Measurements from ENCODE around the gene EYS.
"Not testable (repeated sequence)": the region's sequence is repeated elsewhere in the genome, so short reads cannot be mapped to it uniquely, and the experiment has no call there.

EYS gene

DNA sequence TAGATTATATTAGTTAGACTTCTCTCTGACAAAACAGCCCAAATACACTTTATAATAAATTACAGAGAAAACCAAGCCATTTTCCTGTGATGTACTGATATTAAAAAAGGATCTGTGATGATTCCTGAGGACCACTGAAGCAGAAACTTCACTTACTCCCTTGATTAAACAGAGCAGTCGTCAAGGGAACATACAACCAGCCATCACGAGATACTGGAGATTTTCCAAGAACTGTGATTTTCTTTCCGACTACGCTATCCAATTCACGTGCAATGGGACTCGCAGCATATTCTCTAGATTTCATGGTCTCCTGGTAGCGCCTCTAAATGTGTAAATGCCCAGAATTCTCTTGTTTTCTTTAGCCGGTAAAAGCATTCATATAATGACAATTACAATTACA, 1694.0 kb downstream of the EYS start:
- Mint-ChIP-seq H3K27me3 (no peaks in the 10 kb centered on the region), H3K27ac (no peak overlapping the region), H3K4me1 (no peaks in the 10 kb centered on the region), H3K9me3 (peaks cover 0 to 9% of the 10 kb centered on the region in 2 donors), H3K4me3 (no peak overlapping the region)
- DNase-seq (no peak), ATAC-seq (no peak)

DNA sequence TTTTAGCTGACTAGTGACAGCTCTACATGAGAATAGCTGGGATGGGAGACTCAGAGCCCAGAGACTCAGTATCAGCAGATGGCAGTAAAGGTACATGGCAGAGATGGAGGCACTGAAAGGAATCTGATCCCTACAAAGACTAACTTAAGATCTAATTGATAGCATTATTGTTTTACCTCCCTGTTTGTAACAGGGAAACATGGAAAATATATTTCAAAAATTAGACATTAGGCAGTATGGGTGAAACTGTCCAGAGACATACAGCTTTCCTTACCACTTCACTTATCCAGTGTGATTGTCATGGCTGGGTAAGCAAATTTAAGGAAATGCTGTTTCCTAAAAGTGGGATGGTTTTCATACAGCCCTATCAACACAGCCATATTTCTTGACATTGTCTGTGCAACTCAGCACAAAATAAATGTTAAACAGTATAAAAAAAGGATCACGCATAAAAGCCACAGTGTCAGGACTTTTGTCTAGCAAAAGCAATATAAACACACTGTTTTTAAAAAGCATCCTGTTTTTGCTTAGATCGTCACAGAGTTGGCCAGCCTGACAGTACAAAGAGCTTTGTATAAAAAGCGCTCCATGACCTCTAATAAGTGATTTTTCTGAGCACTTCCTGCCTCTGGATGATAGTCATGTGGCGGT, 1694.5 kb downstream of the EYS start:
- DNase-seq: no peak
- peaks cover 3 to 9% of the 10 kb centered on the region in 2 donors for H3K9me3 Mint-ChIP-seq
- H3K4me3 Mint-ChIP-seq: no peak overlapping the region

DNA sequence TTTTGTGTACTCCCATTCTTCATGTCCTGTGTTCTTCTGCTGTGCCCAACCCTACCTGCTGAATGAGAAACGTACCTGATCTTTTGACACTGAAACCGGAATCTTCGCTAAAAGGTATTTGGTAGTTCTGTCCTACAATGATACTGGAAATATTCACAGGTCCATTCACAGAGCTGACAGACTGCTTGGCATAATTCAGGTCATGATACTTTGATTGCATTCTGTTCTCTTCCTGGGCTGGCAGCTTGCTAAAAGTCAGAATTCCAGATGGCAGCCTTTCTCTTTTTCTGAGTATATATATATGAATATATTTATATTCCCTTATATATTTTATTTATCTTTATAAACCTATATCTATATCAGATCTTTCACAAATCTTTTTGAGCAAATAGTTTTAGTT, 1696.4 kb downstream of the EYS start:
- Mint-ChIP-seq H3K27me3 (no peaks in the 10 kb centered on the region), H3K27ac (no peak overlapping the region), H3K4me1 (no peaks in the 10 kb centered on the region), H3K9me3 (peaks cover 7 to 9% of the 10 kb centered on the region in 2 donors), H3K4me3 (no peak overlapping the region)
- ATAC-seq (no peak), DNase-seq (no peak)

More for the DNA sequence above, 1694.5 kb downstream of the EYS start:
- no peak for ATAC-seq
- H3K27me3 Mint-ChIP-seq: no peaks in the 10 kb centered on the region
- no peaks in the 10 kb centered on the region for H3K4me1 Mint-ChIP-seq
- H3K27ac Mint-ChIP-seq: no peak overlapping the region

DNA sequence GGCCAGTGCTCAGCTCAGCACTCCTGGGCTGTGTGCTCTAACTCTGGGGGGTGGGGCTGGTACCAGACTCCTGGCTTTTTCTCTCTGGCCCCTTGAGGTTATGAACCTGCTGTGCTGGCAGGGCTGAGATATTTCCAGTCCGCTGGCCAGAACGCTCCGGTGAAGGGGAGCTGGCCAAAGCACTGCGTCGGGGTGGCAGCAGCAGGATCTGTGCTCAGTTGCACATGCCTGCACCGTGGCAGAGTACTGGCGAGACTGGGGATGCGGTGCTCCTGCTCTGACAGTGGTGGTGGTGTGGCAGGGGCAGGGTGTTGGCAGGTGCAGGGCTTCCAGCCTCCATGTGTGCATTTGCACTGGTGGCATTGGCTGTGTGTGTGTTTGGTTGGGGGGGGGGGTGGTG, 1697.0 kb downstream of the EYS start:
- Mint-ChIP-seq H3K27ac (no peak overlapping the region), H3K4me1 (no peaks in the 10 kb centered on the region), H3K9me3 (peaks cover 7 to 9% of the 10 kb centered on the region in 2 donors), H3K27me3 (no peaks in the 10 kb centered on the region), H3K4me3 (no peak overlapping the region)
- ATAC-seq: no peak
- no peak for DNase-seq

DNA sequence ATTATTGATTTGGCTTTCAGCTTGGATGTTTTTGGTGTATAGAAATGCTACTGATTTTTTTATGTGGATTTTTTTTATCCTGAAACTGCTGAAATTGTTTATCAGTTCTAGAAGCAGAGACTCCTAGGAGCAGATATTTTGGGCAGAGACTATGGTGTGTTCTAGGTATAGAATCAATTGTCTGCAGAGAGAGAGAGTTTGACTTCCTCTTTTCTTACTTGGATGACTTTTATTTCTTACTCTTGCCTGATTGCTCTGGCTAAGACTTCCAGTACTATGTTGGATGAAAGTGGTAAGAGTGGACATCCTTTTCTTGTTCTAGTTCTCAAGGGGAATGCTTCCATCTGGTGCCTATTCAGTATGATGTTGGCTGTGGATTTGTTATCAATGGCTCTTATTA, 1700.8 kb downstream of the EYS start:
- DNase-seq (no peak), ATAC-seq (no peak)
- Mint-ChIP-seq H3K9me3 (peaks cover 7 to 16% of the 10 kb centered on the region in 2 donors), H3K27ac (no peak overlapping the region), H3K27me3 (no peaks in the 10 kb centered on the region), H3K4me1 (no peaks in the 10 kb centered on the region), H3K4me3 (no peak overlapping the region)

DNA sequence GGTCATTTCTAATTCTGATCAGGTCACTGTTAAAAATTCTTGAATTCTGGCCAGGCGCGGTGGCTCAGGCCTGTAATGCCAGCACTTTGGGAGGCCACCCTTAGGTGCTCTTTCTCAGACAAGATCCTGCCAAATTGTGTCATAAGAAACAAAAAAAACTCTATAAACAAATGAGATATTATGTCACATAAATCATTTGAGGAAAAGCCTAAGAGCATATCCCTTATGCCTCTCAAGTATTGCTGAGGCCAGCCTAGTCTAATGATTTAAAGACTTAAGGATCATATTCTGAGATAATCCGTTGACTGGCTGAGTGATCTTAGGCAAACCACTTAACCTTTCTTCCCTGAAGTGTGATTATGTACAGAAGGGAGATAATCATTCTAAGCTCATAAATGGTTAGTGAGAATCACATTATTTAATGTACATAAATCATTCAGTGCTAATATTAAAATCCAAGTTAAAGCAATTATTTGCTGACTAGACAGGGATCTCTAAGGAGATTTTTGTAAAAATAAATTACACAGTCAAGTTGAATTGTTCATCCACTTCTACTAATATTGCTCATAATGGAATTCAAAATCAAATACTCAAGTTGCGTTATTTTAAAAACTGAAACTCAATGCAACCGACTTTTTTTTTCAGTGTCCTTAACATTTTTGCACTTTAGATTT, 1706.1 kb downstream of the EYS start:
- no peak for DNase-seq
- no peak for ATAC-seq
- Mint-ChIP-seq H3K4me1 (no peaks in the 10 kb centered on the region), H3K27me3 (no peaks in the 10 kb centered on the region), H3K27ac (no peak overlapping the region), H3K9me3 (peaks cover 0 to 7% of the 10 kb centered on the region in 2 donors), H3K4me3 (no peak overlapping the region)

DNA sequence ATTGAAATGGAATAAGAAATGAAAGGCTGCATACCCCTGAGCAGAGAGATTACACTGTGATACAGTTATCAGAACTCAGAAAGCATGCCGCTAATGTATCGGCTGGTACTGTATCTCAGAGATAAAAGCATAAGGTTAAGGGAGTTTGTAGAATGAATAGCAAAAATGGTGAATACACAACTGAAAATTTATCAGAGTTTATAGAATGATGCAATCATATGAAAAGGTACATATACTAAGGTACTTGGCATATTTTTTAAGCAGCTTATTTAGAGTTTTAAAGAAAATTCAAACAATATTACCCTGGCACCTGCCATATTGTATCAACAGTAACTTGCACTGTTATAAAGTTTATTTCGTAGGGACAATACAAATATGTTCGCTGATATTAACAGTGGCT, 1707.4 kb downstream of the EYS start:
- DNase-seq (no peak), ATAC-seq (no peak)
- Mint-ChIP-seq H3K27ac (no peak overlapping the region), H3K9me3 (peaks cover 0 to 7% of the 10 kb centered on the region in 2 donors), H3K4me1 (no peaks in the 10 kb centered on the region), H3K27me3 (no peaks in the 10 kb centered on the region), H3K4me3 (no peak overlapping the region)

DNA sequence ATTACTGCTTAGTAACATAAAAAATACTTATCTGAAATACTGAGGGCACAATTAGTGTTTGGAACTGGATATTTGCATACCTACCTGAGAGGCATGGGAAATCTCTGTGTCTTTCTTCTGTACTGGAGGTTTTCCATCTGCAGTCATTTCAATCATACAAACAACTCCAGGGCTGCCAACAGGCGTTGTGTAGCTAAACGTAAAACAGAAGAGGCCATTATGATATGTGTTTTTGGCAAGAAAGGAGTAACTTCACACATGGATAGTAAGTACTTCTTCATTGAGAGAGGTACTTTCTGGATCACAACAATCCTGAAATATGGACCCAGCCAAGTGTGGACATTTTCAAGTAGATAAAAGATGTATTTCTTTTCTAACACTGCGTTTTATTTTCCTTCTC, 1708.0 kb downstream of the EYS start:
- Mint-ChIP-seq H3K27me3 (no peaks in the 10 kb centered on the region), H3K9me3 (peaks cover 0 to 7% of the 10 kb centered on the region in 2 donors), H3K27ac (no peak overlapping the region), H3K4me3 (no peak overlapping the region), H3K4me1 (no peaks in the 10 kb centered on the region)
- ATAC-seq (no peak), DNase-seq (no peak)

DNA sequence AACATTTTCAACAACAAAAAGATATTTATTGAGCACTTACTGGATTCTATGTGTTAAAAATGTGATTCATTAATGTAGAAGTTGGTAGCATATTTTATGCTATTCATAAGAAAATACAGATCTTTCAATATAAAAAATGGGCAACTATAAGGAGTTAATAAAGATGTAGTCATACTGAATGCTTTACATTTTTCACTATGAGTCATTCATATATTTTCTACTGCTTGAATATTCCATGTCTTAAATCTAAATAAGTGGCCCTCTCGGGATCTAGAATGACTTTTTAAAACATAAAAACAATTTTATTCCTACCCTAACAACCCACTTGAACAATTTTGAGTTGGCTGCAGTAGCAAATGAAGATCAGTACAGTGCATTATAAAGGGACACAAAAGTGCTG, 1709.3 kb downstream of the EYS start:
- Mint-ChIP-seq H3K27me3 (no peaks in the 10 kb centered on the region), H3K4me3 (no peak overlapping the region), H3K9me3 (peaks cover 0 to 1% of the 10 kb centered on the region in 2 donors), H3K4me1 (no peaks in the 10 kb centered on the region), H3K27ac (no peak overlapping the region)
- no peak for ATAC-seq
- no peak for DNase-seq

DNA sequence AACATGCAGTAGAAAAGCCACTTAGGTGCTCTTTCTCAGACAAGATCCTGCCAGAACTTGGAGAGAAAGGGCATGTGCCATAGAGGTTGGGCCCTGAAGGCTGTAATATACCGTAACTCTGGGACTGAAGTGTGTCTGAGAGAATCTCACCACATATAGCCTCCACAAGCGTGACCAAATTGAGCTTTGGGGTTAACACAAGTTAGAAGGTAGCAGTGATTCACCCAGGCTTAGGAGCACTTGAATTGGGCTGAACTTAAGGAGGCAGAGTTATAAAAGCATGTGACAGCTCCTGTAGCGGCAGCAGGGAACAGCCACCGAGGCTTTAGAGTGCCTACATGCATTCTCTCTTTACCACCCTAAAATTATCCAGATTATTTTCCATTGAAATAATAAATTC, 1709.8 kb downstream of the EYS start:
- no peaks in the 10 kb centered on the region for H3K9me3 Mint-ChIP-seq
- H3K27me3 Mint-ChIP-seq: no peaks in the 10 kb centered on the region
- H3K27ac Mint-ChIP-seq: no peak overlapping the region
- no peak overlapping the region for H3K4me3 Mint-ChIP-seq
- DNase-seq: no peak
- H3K4me1 Mint-ChIP-seq: no peaks in the 10 kb centered on the region
- ATAC-seq: no peak

DNA sequence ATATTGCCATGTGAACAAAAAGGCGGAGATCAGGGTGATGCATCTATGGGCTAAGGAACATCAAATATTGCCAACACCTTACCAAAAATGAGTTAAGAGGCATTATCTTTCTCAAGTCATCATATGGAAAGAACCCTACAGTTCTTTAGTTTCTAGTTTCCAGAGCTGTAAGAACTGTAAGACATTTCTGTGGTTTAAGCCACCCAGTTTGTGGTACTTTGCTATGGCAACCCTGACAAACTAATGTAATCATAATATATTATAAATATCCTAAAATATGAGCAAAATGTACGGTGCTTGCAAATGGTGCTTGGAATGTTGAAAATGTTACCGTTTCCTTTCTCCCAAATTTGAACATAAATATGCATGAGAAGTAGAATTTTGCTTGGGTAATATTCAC, 1721.8 kb downstream of the EYS start:
- Mint-ChIP-seq H3K9me3 (peaks cover 0 to 9% of the 10 kb centered on the region in 2 donors), H3K27ac (no peak overlapping the region), H3K4me3 (no peak overlapping the region), H3K27me3 (no peaks in the 10 kb centered on the region), H3K4me1 (no peaks in the 10 kb centered on the region)
- no peak for ATAC-seq
- no peak for DNase-seq

DNA sequence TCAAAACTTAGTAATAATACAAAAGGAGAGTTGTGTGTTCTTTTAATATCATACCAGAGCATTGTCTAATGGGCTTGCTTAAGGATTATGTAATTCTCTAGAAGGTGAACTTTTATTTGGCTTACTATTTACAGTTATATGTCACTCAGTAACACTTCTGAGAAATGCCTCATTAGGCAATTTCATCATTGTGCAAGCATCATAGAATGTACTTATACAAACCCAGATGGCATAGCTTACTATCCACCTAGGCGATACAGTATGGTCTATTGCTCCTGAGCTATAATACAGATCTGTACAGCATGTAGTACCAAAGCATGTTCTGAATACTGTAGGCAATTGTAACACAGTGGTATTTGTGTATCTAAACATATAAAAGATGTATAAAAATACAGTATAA, 1731.3 kb downstream of the EYS start:
- Mint-ChIP-seq H3K27me3 (no peaks in the 10 kb centered on the region), H3K4me1 (no peaks in the 10 kb centered on the region), H3K9me3 (no peaks in the 10 kb centered on the region), H3K4me3 (no peak overlapping the region), H3K27ac (no peak overlapping the region)
- no peak for DNase-seq
- no peak for ATAC-seq

DNA sequence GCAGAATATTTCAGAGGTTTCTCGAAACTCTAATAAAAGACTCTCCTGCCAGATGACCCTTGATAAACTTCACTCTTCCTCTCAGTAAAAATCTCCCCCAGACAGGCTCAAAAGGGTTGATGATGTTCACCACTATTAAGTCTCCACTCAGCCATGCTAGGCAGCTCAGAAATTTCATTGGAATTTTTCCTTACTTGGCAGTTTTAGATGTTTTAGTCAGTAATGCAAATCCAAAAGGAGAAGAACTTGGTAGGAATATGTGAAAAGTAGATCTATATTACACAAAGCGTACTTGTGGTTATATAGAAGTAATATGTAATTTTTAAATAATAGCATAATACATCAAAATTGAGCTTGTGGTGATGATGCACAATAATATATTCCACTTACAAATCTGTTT, 1738.4 kb downstream of the EYS start:
- Mint-ChIP-seq H3K9me3 (no peaks in the 10 kb centered on the region), H3K27ac (no peak overlapping the region), H3K27me3 (no peaks in the 10 kb centered on the region), H3K4me1 (no peaks in the 10 kb centered on the region), H3K4me3 (no peak overlapping the region)
- no peak for ATAC-seq
- DNase-seq: no peak

DNA sequence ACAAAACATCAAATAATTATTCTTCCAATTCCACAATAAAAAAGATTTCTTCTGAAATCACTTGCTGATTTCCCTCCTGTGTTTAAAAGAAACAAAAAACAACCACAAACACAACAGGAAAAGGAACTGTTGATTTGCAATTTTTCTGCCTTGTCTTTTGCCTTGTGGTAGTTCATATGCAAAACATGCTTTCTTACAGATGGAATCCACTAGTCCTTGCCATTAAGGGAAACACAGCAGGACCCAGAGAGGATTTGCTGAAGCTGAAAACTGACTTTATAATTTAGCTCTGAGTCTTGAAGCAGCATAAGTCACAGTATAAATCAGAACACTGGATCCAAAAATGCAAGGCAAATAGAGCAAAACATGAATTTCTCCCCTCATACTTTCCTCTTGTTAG, 1742.7 kb downstream of the EYS start:
- Mint-ChIP-seq H3K9me3 (no peaks in the 10 kb centered on the region), H3K4me1 (no peaks in the 10 kb centered on the region), H3K27ac (no peak overlapping the region), H3K27me3 (no peaks in the 10 kb centered on the region), H3K4me3 (no peak overlapping the region)
- ATAC-seq (no peak), DNase-seq (no peak)

DNA sequence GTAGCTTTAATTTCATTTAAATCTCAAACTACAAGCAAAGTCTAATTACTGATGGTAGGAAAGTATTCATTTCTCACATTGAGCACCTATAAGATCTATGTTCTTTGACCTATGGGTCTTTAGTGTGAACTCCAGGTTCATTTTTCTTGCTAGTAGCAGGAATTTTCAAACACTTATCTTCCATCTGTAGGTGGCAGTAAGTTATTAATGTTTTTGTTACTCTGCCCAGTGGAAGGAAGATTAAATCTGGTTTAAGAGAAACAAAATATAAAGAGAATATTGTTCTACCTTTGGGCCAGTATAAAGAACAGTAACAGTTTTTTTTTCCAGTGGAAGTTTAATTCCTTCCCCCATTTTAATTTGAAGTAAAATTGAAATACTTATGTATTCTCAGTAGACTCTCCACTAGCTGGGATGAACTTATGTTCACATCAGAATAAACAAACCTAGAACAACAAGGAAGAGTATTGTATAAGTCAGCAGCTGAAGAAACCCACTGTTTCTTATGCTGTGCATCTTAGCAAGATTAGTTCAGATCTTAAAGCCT, 1743.2 kb downstream of the EYS start:
- H3K4me3 Mint-ChIP-seq: no peak overlapping the region
- no peak overlapping the region for H3K27ac Mint-ChIP-seq
- H3K9me3 Mint-ChIP-seq: no peaks in the 10 kb centered on the region
- DNase-seq (no peak), ATAC-seq (no peak)
- no peaks in the 10 kb centered on the region for H3K4me1 Mint-ChIP-seq
- no peaks in the 10 kb centered on the region for H3K27me3 Mint-ChIP-seq

DNA sequence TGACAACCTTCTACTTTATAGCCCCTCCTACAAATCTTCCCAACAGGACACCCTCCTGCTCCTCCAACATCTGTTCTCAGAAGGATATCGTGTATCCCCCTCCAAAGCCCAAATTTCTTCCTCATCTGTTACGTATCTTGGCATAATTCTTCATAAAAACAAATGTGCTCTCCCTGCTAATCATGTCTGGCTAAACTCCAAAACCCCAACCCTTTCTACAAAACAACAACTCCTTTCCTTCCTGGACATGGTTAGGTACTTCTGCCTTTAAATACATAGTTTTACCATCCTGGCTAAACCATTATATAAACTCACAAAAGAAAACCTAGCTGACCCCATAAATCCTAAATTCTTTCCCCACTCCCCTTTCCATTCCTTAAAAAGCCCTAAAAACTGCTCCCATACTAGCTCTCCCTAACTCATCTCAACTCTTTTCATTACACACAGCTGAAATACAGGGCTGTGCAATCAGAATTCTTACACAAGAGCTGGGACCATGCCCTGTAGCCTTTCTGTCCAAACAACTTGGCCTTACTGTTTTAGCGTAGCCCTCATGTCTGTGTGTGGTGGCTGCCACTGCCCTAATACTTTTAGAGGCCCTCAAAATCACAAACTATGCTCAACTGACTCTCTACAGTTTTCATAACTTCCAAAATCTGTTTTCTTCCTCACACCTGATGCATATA, 1753.5 kb downstream of the EYS start:
- DNase-seq, H3K4me3 Mint-ChIP-seq, H3K4me1 Mint-ChIP-seq, H3K27me3 Mint-ChIP-seq, ATAC-seq, H3K27ac Mint-ChIP-seq, H3K9me3 Mint-ChIP-seq: not testable (repeated sequence)
